Stimulated activated memory B cell treated with anti-CD40 and anti-IgM and Interleukin-4, amounts not matched to agents 10 μg/mL and 1 μg/mL and 100 μg/mL, for 72 hours (primary cell): ENCODE measurements around the gene LHB.
"Not testable (repeated sequence)": the region's sequence is repeated elsewhere in the genome, so short reads cannot be mapped to it uniquely, and the experiment has no call there.

Source experiments
- ATAC-seq: fragments of 150-1000 bp; cut with Tn5 transposase; 2 replicates; pipeline ENCODE4 v1.10.0; 2021
- H3K27ac Mint-ChIP-seq: one replicate; pipeline ENCODE4 v1.8.0; 2022; ENCODE audit warnings: mild to moderate bottlenecking, mixed read lengths
- H3K27me3 Mint-ChIP-seq: one replicate; pipeline ENCODE4 v1.8.0; 2022; ENCODE audit warnings: mixed read lengths
- H3K36me3 Mint-ChIP-seq: one replicate; pipeline ENCODE4 v1.8.0; 2022; ENCODE audit warnings: mixed read lengths
- H3K4me1 Mint-ChIP-seq: one replicate; pipeline ENCODE4 v1.8.0; 2022; ENCODE audit warnings: mixed read lengths
- H3K4me3 Mint-ChIP-seq: one replicate; pipeline ENCODE4 v1.8.0; 2022; ENCODE audit warnings: mild to moderate bottlenecking, moderate library complexity, mixed read lengths
- H3K9me3 Mint-ChIP-seq: one replicate; pipeline ENCODE4 v1.8.0; 2022; ENCODE audit warnings: mixed read lengths

The LHB gene

GRCh38 chr19:49049011-49049410, 32.1 kb upstream of the LHB start, which contains the start of gene CGB8:
Gene CGB8, minus strand, starts transcription at chr19:49049111. Its CDS starts 372 bp downstream, at chr19:49048739.
- H3K36me3 Mint-ChIP-seq, ATAC-seq, H3K4me1 Mint-ChIP-seq, H3K9me3 Mint-ChIP-seq, H3K4me3 Mint-ChIP-seq, H3K27me3 Mint-ChIP-seq, H3K27ac Mint-ChIP-seq: not testable (repeated sequence)

- H3K36me3 Mint-ChIP-seq, H3K27ac Mint-ChIP-seq, H3K4me3 Mint-ChIP-seq, H3K4me1 Mint-ChIP-seq, H3K9me3 Mint-ChIP-seq, ATAC-seq: not testable (repeated sequence)
- H3K27me3 Mint-ChIP-seq = peaks cover 20% of the 10 kb centered on the region
Observed at GRCh38 chr19:49043548-49043947, 26.7 kb upstream of the LHB start, which contains the start of gene CGB5. Gene CGB5, plus strand, starts transcription at chr19:49043848. Its CDS starts 362 bp downstream, at chr19:49044210.

GRCh38 chr19:49042666-49043065, 25.8 kb upstream of the LHB start:
- H3K4me3 Mint-ChIP-seq, H3K27ac Mint-ChIP-seq, H3K36me3 Mint-ChIP-seq, H3K4me1 Mint-ChIP-seq, ATAC-seq, H3K9me3 Mint-ChIP-seq: not testable (repeated sequence)
- peaks cover 20% of the 10 kb centered on the region for H3K27me3 Mint-ChIP-seq

GRCh38 chr19:49042177-49042576, 25.3 kb upstream of the LHB start:
- H3K4me1 Mint-ChIP-seq = no peaks in the 10 kb centered on the region
- H3K9me3 Mint-ChIP-seq = no peaks in the 10 kb centered on the region
- ATAC-seq = no peak
- H3K27me3 Mint-ChIP-seq = peaks cover 20% of the 10 kb centered on the region
- no peak overlapping the region for H3K27ac Mint-ChIP-seq
- H3K4me3 Mint-ChIP-seq = no peak overlapping the region
- no peaks in the 10 kb centered on the region for H3K36me3 Mint-ChIP-seq

- not testable (repeated sequence) for H3K4me1 Mint-ChIP-seq, H3K36me3 Mint-ChIP-seq, ATAC-seq, H3K4me3 Mint-ChIP-seq, H3K9me3 Mint-ChIP-seq, H3K27ac Mint-ChIP-seq
- H3K27me3 Mint-ChIP-seq = peaks cover 29% of the 10 kb centered on the region
Observed at GRCh38 chr19:49039736-49040135, 22.8 kb upstream of the LHB start.

GRCh38 chr19:49038557-49039276, 21.8 kb upstream of the LHB start:
- H3K4me1 Mint-ChIP-seq, H3K27ac Mint-ChIP-seq, ATAC-seq, H3K9me3 Mint-ChIP-seq, H3K4me3 Mint-ChIP-seq, H3K36me3 Mint-ChIP-seq: not testable (repeated sequence)
- H3K27me3 Mint-ChIP-seq = peaks cover 29% of the 10 kb centered on the region

- H3K4me3 Mint-ChIP-seq, H3K4me1 Mint-ChIP-seq, H3K36me3 Mint-ChIP-seq, H3K9me3 Mint-ChIP-seq, H3K27ac Mint-ChIP-seq, ATAC-seq: not testable (repeated sequence)
- peaks cover 24% of the 10 kb centered on the region for H3K27me3 Mint-ChIP-seq
Observed at GRCh38 chr19:49038111-49038510, 21.2 kb upstream of the LHB start.

- H3K4me1 Mint-ChIP-seq, H3K36me3 Mint-ChIP-seq, ATAC-seq, H3K4me3 Mint-ChIP-seq, H3K9me3 Mint-ChIP-seq, H3K27ac Mint-ChIP-seq: not testable (repeated sequence)
- H3K27me3 Mint-ChIP-seq = peaks cover 16% of the 10 kb centered on the region
Observed at GRCh38 chr19:49036815-49037214, 19.9 kb upstream of the LHB start, which contains the start of gene CGB1. Gene CGB1, minus strand, starts transcription at chr19:49036895. Its CDS starts 184 bp downstream, at chr19:49036711.

- not testable (repeated sequence) for H3K36me3 Mint-ChIP-seq
Observed at GRCh38 chr19:49031642-49032301, 14.9 kb upstream of the LHB start, which contains the start of gene CGB2. Gene CGB2, plus strand, starts transcription at chr19:49031890. Its CDS starts 206 bp downstream, at chr19:49032096.

GRCh38 chr19:49030323-49030722, 13.4 kb upstream of the LHB start:
- H3K27me3 Mint-ChIP-seq = peaks cover 16% of the 10 kb centered on the region
- not testable (repeated sequence) for H3K4me3 Mint-ChIP-seq, ATAC-seq, H3K4me1 Mint-ChIP-seq, H3K27ac Mint-ChIP-seq, H3K36me3 Mint-ChIP-seq, H3K9me3 Mint-ChIP-seq

More at GRCh38 chr19:49031642-49032301, 14.9 kb upstream of the LHB start, which contains the start of gene CGB2:
- not testable (repeated sequence) for ATAC-seq, H3K4me1 Mint-ChIP-seq, H3K4me3 Mint-ChIP-seq, H3K27ac Mint-ChIP-seq, H3K9me3 Mint-ChIP-seq
- peaks cover 21% of the 10 kb centered on the region for H3K27me3 Mint-ChIP-seq

- not testable (repeated sequence) for H3K9me3 Mint-ChIP-seq, H3K4me1 Mint-ChIP-seq, H3K4me3 Mint-ChIP-seq, H3K27ac Mint-ChIP-seq, ATAC-seq, H3K36me3 Mint-ChIP-seq
- peaks cover 12% of the 10 kb centered on the region for H3K27me3 Mint-ChIP-seq
Observed at GRCh38 chr19:49029749-49030148, 12.9 kb upstream of the LHB start.

- not testable (repeated sequence) for H3K36me3 Mint-ChIP-seq, H3K4me1 Mint-ChIP-seq
- H3K27me3 Mint-ChIP-seq = peaks cover 12% of the 10 kb centered on the region
Observed at GRCh38 chr19:49028686-49029085, 11.8 kb upstream of the LHB start.

GRCh38 chr19:49025599-49025998, 8.7 kb upstream of the LHB start:
- H3K9me3 Mint-ChIP-seq, H3K27me3 Mint-ChIP-seq, ATAC-seq, H3K4me3 Mint-ChIP-seq, H3K27ac Mint-ChIP-seq, H3K36me3 Mint-ChIP-seq: not testable (repeated sequence)
- peaks cover 10% of the 10 kb centered on the region for H3K4me1 Mint-ChIP-seq

More at GRCh38 chr19:49028686-49029085, 11.8 kb upstream of the LHB start:
- not testable (repeated sequence) for H3K9me3 Mint-ChIP-seq, H3K4me3 Mint-ChIP-seq, ATAC-seq, H3K27ac Mint-ChIP-seq

- H3K4me1 Mint-ChIP-seq = peaks cover 15% of the 10 kb centered on the region
- H3K9me3 Mint-ChIP-seq, H3K4me3 Mint-ChIP-seq, H3K36me3 Mint-ChIP-seq, H3K27me3 Mint-ChIP-seq, ATAC-seq, H3K27ac Mint-ChIP-seq: not testable (repeated sequence)
Observed at GRCh38 chr19:49025088-49025487, 8.2 kb upstream of the LHB start.

- not testable (repeated sequence) for H3K4me3 Mint-ChIP-seq, H3K27ac Mint-ChIP-seq, H3K9me3 Mint-ChIP-seq, H3K27me3 Mint-ChIP-seq, H3K36me3 Mint-ChIP-seq, ATAC-seq
- H3K4me1 Mint-ChIP-seq = peaks cover 21% of the 10 kb centered on the region
Observed at GRCh38 chr19:49024233-49024632, 7.3 kb upstream of the LHB start, which contains the start of gene CGB3. Gene CGB3, minus strand, starts transcription at chr19:49024333. Its CDS starts 362 bp downstream, at chr19:49023971.

- H3K27me3 Mint-ChIP-seq = no peaks in the 10 kb centered on the region
- no peak overlapping the region for H3K27ac Mint-ChIP-seq
- H3K9me3 Mint-ChIP-seq = no peaks in the 10 kb centered on the region
- no peaks in the 10 kb centered on the region for H3K36me3 Mint-ChIP-seq
- no peak for ATAC-seq
- H3K4me3 Mint-ChIP-seq = no peak overlapping the region
- peaks cover 30% of the 10 kb centered on the region for H3K4me1 Mint-ChIP-seq
Observed at GRCh38 chr19:49022116-49022515, 5.2 kb upstream of the LHB start.
